H1 (cell line): ENCODE measurements around the gene MRC2. TPM values are rescaled to one million over a fixed set of nuclear protein-coding genes. Genes with fewer than 3 reads are reported as not detected.

ENCODE experiments used
- CTCF ChIA-PET: fragments of 300-600 bp; sonication (Branson Sonifier 250); formaldehyde crosslinking; loops from one replicate; lab custom pipeline; 2021; ENCODE audit not compliant: partially characterized antibody; lab: Charles Lee
- POLR2A ChIA-PET: fragments of 300-600 bp; sonication (Branson Sonifier 250); formaldehyde crosslinking; loops from one replicate; lab custom pipeline; 2021; ENCODE audit warnings: inconsistent platforms; ENCODE audit not compliant: partially characterized antibody; lab: Charles Lee
- DNase-seq, 2 experiments: peaks; one replicate each; pipeline versions ENCODE4 v3.0.0 to v3.0.0-alpha.2; 2010 to 2022; ENCODE audit warnings: low spot score in 2 of 2, low read depth in 1 of 2, mixed read lengths in 1 of 2
- FAIRE-seq: peaks from 2 replicates; lab custom pipeline; 2011; peaks lifted over from hg19 to GRCh38; lab: Jason Lieb, UNC
- H2AFZ ChIP-seq: 2 replicates; pipeline ENCODE4 v1.8.1; 2012; ENCODE audit warnings: low read length, inconsistent platforms
- H2AK5ac ChIP-seq: 2 replicates; pipeline ENCODE4 v1.6.1; 2013; ENCODE audit warnings: low read depth, low read length
- H2BK120ac ChIP-seq: replicated peaks from 2 replicates; pipeline ENCODE3; 2013; ENCODE audit warnings: low read depth, low read length, inconsistent platforms
- H2BK12ac ChIP-seq: 2 replicates; pipeline ENCODE4 v1.6.1; 2013; ENCODE audit warnings: low read depth, low read length
- H2BK15ac ChIP-seq: 2 replicates; pipeline ENCODE4 v1.6.1; 2013; ENCODE audit warnings: low read length
- H2BK20ac ChIP-seq: 2 replicates; pipeline ENCODE4 v1.6.1; 2013; ENCODE audit warnings: low read length
- H2BK5ac ChIP-seq: 2 replicates; pipeline ENCODE4 v1.6.1; 2013; ENCODE audit warnings: low read depth, low read length
- H3K14ac ChIP-seq: 2 replicates; pipeline ENCODE4 v1.6.1; 2013; ENCODE audit warnings: inconsistent platforms; ENCODE audit not compliant: insufficient read length
- H3K18ac ChIP-seq: 2 replicates; pipeline ENCODE4 v1.6.1; 2013; ENCODE audit warnings: low read length; ENCODE audit errors: extremely low read depth
- H3K23ac ChIP-seq: 2 replicates; pipeline ENCODE4 v1.6.1; 2013; ENCODE audit warnings: inconsistent platforms; ENCODE audit not compliant: insufficient read length
- H3K23me2 ChIP-seq: 2 replicates; pipeline ENCODE4 v1.6.1; 2013; ENCODE audit warnings: low read depth, low read length
- H3K27ac ChIP-seq: 2 replicates; pipeline ENCODE4 v1.6.1; 2011; ENCODE audit warnings: low read depth, low read length, inconsistent platforms
- H3K27me3 ChIP-seq, 4 experiments: replicated peaks in 1 of 4; 1 replicate in 1 of 4; 2 replicates in 3 of 4; pipeline versions ENCODE4 v1.6.1 to v1.8.1; 2011 to 2013; ENCODE audit warnings: low read length in 3 of 4, mild to moderate bottlenecking in 3 of 4, inconsistent platforms in 2 of 4, mixed read lengths in 2 of 4, moderate library complexity in 1 of 4; ENCODE audit not compliant: control insufficient read depth in 3 of 4, insufficient read depth in 3 of 4; ENCODE audit errors: extremely low read depth in 1 of 4
- H3K36me3 ChIP-seq, 4 experiments: 2 replicates each; pipeline versions ENCODE4 v1.6.1 to v1.8.1; 2011 to 2013; ENCODE audit warnings: mild to moderate bottlenecking in 4 of 4, low read length in 3 of 4, moderate library complexity in 2 of 4, control low read depth in 1 of 4, inconsistent platforms in 1 of 4; ENCODE audit not compliant: insufficient read depth in 4 of 4, control insufficient read depth in 2 of 4
- H3K4ac ChIP-seq: replicated peaks from 2 replicates; pipeline ENCODE3; 2013; ENCODE audit warnings: low read length, low read depth, mixed read lengths, inconsistent platforms; ENCODE audit not compliant: insufficient read length
- H3K4me1 ChIP-seq, 4 experiments: replicated peaks in 1 of 4; 1 replicate in 1 of 4; 2 replicates in 3 of 4; pipeline versions ENCODE4 v1.6.1 to v1.8.1; 2011 to 2013; ENCODE audit warnings: low read length in 3 of 4, inconsistent platforms in 2 of 4, mixed read lengths in 1 of 4; ENCODE audit not compliant: insufficient read depth in 4 of 4, control insufficient read depth in 3 of 4
- H3K4me2 ChIP-seq, 2 experiments: 2 replicates each; pipeline versions ENCODE4 v1.6.1 to v1.8.1; 2011 to 2013; ENCODE audit warnings: low read depth in 2 of 2, low read length in 2 of 2, control low read depth in 1 of 2, inconsistent platforms in 1 of 2, mild to moderate bottlenecking in 1 of 2; ENCODE audit not compliant: insufficient read depth in 1 of 2
- H3K4me3 ChIP-seq, 4 experiments: fragments of 200-600, 300-600 bp in 1 of 4; sonication (generic), shearing (Covaris generic), sonication (Bioruptor Twin) in 1 of 4; 2 replicates each; pipeline versions ENCODE4 v1.5.1 to v1.8.1; 2011 to 2016; ENCODE audit warnings: low read length in 4 of 4, low read depth in 3 of 4, control low read depth in 2 of 4, inconsistent platforms in 2 of 4, mild to moderate bottlenecking in 2 of 4, mixed read lengths in 1 of 4, moderate library complexity in 1 of 4; ENCODE audit not compliant: insufficient read depth in 2 of 4; ENCODE audit errors: extremely low read depth in 1 of 4
- H3K56ac ChIP-seq: replicated peaks from 2 replicates; pipeline ENCODE3; 2013; ENCODE audit warnings: low read depth, mild to moderate bottlenecking, mixed read lengths, low read length, inconsistent platforms; ENCODE audit not compliant: insufficient read length
- H3K79me1 ChIP-seq: 2 replicates; pipeline ENCODE4 v1.6.1; 2013; ENCODE audit warnings: low read depth, low read length, control low read depth
- H3K79me2 ChIP-seq, 2 experiments: 2 replicates each; pipeline versions ENCODE4 v1.6.1 to v1.8.1; 2012 to 2013; ENCODE audit warnings: low read length in 2 of 2, mild to moderate bottlenecking in 2 of 2, inconsistent platforms in 1 of 2; ENCODE audit not compliant: insufficient read depth in 2 of 2, control insufficient read depth in 1 of 2
- H3K9ac ChIP-seq, 4 experiments: replicated peaks in 1 of 4; 1 replicate in 1 of 4; 2 replicates in 3 of 4; pipeline versions ENCODE4 v1.6.1 to v1.8.1; 2011 to 2013; ENCODE audit warnings: low read depth in 3 of 4, low read length in 3 of 4, control low read depth in 2 of 4, mild to moderate bottlenecking in 2 of 4, moderate library complexity in 2 of 4, inconsistent platforms in 1 of 4; ENCODE audit errors: extremely low read depth in 1 of 4
- H3K9me3 ChIP-seq, 2 experiments: 2 replicates each; pipeline versions ENCODE4 v1.6.1 to v1.8.1; 2012 to 2013; ENCODE audit warnings: mild to moderate bottlenecking in 2 of 2, moderate library complexity in 2 of 2, control low read depth in 1 of 2, inconsistent platforms in 1 of 2, low read depth in 1 of 2, low read length in 1 of 2, mixed read lengths in 1 of 2; ENCODE audit not compliant: insufficient read depth in 2 of 2
- H4K20me1 ChIP-seq, 2 experiments: replicated peaks in 1 of 2; 2 replicates each; pipeline versions ENCODE3 to v1.8.1; 2011 to 2013; ENCODE audit warnings: inconsistent platforms in 2 of 2, low read length in 2 of 2, mild to moderate bottlenecking in 1 of 2; ENCODE audit not compliant: insufficient read depth in 2 of 2, control insufficient read depth in 1 of 2
- H4K5ac ChIP-seq: 2 replicates; pipeline ENCODE4 v1.6.1; 2013; ENCODE audit warnings: low read length, low read depth, mixed read lengths, inconsistent platforms; ENCODE audit not compliant: insufficient read length
- H4K8ac ChIP-seq: 2 replicates; pipeline ENCODE4 v1.8.0; 2013; ENCODE audit warnings: mild to moderate bottlenecking, moderate library complexity, low read length, inconsistent platforms; ENCODE audit not compliant: insufficient read depth; ENCODE audit errors: extremely low read depth
- H4K91ac ChIP-seq: replicated peaks from 2 replicates; pipeline ENCODE3; 2013; ENCODE audit warnings: low read length, mixed read lengths, inconsistent platforms; ENCODE audit not compliant: insufficient read length
- SRF ChIP-seq: IDR thresholded peaks from 2 replicates; pipeline ENCODE4 v1.6.1; 2011; ENCODE audit warnings: mild to moderate bottlenecking, low read depth, low read length, moderate library complexity
- WGBS, 2 experiments: shearing (Covaris generic) in 1 of 2; methylation state at CpG; one replicate each; pipeline versions ENCODE4 v1.1.6 to v1.1.7; 2013 to 2015; ENCODE audit warnings: low lambda C conversion rate in 2 of 2, mixed read lengths in 2 of 2, inconsistent platforms in 1 of 2, low coverage in 1 of 2, missing lambda C conversion rate in 1 of 2; ENCODE audit not compliant: insufficient replicate concordance in 2 of 2, insufficient coverage in 1 of 2, insufficient read length in 1 of 2; ENCODE audit errors: extremely low coverage in 1 of 2, missing lambda C conversion rate in 1 of 2; 5-methylcytosine and 5-hydroxymethylcytosine counted together
- polyA plus RNA-seq, 7 experiments: library from polyadenylated mRNA; depleted of rRNA in 3 of 7; stranded (reverse) in 5 of 7; unstranded in 2 of 7; fragments of >200 nt in 5 of 7; fragments of 200-250 nt in 2 of 7; gene quantifications; 1 replicate in 5 of 7; 2 replicates in 1 of 7; 4 replicates in 1 of 7; pipeline versions ENCODE4 v1.2.1 to v1.2.3, GENCODE V29; 2011 to 2013; ENCODE audit warnings: missing spikeins in 2 of 7, mixed read lengths in 2 of 7
- total RNA-seq: library from RNA; stranded (reverse); fragmentation: NEBNext Ultra II Directional; extraction: Animal tissue kit (Norgen Biotek cat#: 25700); gene quantifications from 2 replicates; pipeline ENCODE4 v1.2.1, GENCODE V29; 2021

Gene MRC2
- total and polyA plus RNA-seq, 2 of the 8 experiments (the other 6 are each of a cell fraction or from before 2014, with no cell fraction given), result 7.0 to 24.2 TPM

DNA sequence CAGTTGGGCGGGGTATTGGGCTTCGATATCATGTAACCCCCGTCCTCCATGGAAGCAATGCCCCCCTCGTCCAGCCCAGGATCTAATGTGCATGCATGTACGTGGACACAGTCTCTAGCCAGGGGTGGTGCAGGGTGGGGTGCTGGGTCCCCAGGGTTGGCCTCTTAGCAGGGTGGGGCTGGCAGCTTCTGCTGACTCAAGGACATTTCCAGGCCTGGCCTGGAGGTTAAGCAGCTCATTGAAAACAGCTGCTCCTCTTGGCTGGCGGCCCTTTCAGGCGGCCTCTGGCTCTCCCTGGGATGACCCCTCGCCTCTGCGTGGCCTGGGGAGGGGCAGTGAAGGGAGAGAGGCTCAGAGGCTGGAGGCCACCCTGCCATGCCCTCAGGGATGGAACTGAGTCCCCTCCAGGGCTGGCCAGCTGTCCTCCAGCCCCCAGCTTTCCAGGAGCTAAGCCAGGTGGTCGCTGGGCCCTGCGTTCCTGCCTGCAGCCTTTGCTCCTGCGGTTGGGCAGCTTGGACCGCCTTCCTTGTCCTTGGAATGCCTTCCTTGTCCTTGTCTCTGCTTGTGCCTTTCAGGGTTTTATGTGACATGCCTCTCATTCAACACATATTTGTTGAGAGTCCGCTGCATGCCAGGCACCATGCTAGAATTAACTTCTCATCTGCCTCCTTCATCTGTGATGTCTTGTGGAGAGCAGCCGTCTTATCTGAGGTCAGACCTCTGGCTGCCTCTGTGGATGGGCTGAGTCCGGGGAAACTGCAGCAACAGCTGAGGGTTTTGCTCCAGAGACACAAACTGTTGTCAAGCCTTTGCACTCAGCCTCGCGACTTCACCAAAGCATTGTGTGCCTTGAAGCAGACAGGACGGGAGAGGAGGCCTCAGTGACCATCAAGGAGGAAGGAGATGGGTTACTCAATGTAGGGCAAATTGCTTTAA lies 26.6 kb downstream of the MRC2 start:
- Histone ChIP-seq H3K56ac (no peak overlapping the region), H4K8ac (no peak overlapping the region), H3K23me2 (peaks cover 11% of the 10 kb centered on the region), H3K27ac (no peak overlapping the region; the same call in 1 of the 2 replicates), H2BK12ac (peak overlapping the region; percentile 87; the same call in 1 of the 2 replicates), H4K91ac (no peak overlapping the region), H3K14ac (no peak overlapping the region), H4K20me1 (no peaks in the 10 kb centered on the region), H2BK15ac (peak overlapping the region; percentile 6), H2AK5ac (peak overlapping the region; percentile 2; the same call in 1 of the 2 replicates), H3K18ac (peak overlapping the region; percentile 71), H4K5ac (no peak overlapping the region), H3K9ac (no peak overlapping the region), H3K4ac (no peak overlapping the region), H3K23ac (no peak overlapping the region), H3K9me3 (no peaks in the 10 kb centered on the region), H3K4me2 (peak overlapping the region; percentile 68 to 97; a peak in 2 of 4 replicates), H2BK120ac (no peak overlapping the region), H3K4me1 (peaks cover 0 to 16% (median 12%) of the 10 kb centered on the region in 4 experiments; a peak in 6 of 7 replicates), H2BK20ac (peak overlapping the region; percentile 62; the same call in 1 of the 2 replicates), H2BK5ac (0 out of 2 replicates have a peak overlapping the region, but pooled peaks have one; percentile 13), H3K79me2 (no peaks in the 10 kb centered on the region; a peak in 1 of 4 replicates), H3K4me3 (peak overlapping the region in 1 of 4 experiments; percentile 76; a peak in 2 of 8 replicates), H3K27me3 (peaks cover 0 to 6% (median 3%) of the 10 kb centered on the region in 4 experiments; a peak in 1 of 7 replicates), H2AFZ (no peak overlapping the region), H3K79me1 (no peaks in the 10 kb centered on the region; the same call in 1 of the 2 replicates), H3K36me3 (no peaks in the 10 kb centered on the region)
- ChIA-PET POLR2A (interaction anchor here (0.7 to 1.6 kb wide), 4 partner anchors 12 to 25 kb away, joined by 3 to 4 read pairs (median 3); no protein-coding TSS in a partner anchor), CTCF (interaction anchor here (0.8 to 1.6 kb wide), 6 partner anchors 17 to 49 kb away, joined by 3 to 7 read pairs (median 4); no protein-coding TSS in a partner anchor)
- no peak for FAIRE-seq
- 91% methylated on average over 18 of the region's 19 CpGs; no CpG with 5 or more reads in 1 of the 2 experiments for WGBS, 2 experiments
- TF ChIP-seq SRF, result no peak
- DNase-seq, result no peak
